ENCODE data around the gene KCNH2.

KCNH2 gene

GRCh38 chr7:150979713-150980390, 1.7 kb upstream of the KCNH2 start:
- H3K9me3 ChIP-seq (ENCODE audit: insufficient read depth, low read depth, low read length) = no peaks in the 10 kb centered on the region
- peaks cover 80% of the 10 kb centered on the region for H3K27me3 ChIP-seq (ENCODE audit: insufficient read depth, low read length)
- peak overlapping the region; percentile 81; the same call in 1 of the 2 replicates for H3K4me3 ChIP-seq (ENCODE audit: low read length)

GRCh38 chr7:150977382-150978125, 567 bp downstream of the KCNH2 start:
- H3K4me3 ChIP-seq (ENCODE audit: low read length) = peak overlapping the region; percentile 69
- no peak overlapping the region for H3K27ac ChIP-seq (ENCODE audit: low read length)
- peaks cover 68% of the 10 kb centered on the region for H3K27me3 ChIP-seq (ENCODE audit: insufficient read depth, low read length)
- peak overlapping the region; percentile 37; the same call in 1 of the 2 replicates for H3K9ac ChIP-seq (ENCODE audit: low read depth, low read length)
- no peaks in the 10 kb centered on the region for H3K36me3 ChIP-seq (ENCODE audit: insufficient read depth, low read depth, low read length)
- H3K4me1 ChIP-seq (ENCODE audit: insufficient read depth, low read length) = peaks cover 34% of the 10 kb centered on the region; the same call in 1 of the 2 replicates
- H3K9me3 ChIP-seq (ENCODE audit: insufficient read depth, low read depth, low read length) = no peaks in the 10 kb centered on the region

More at GRCh38 chr7:150979713-150980390, 1.7 kb upstream of the KCNH2 start:
- H3K4me1 ChIP-seq (ENCODE audit: insufficient read depth, low read length) = peaks cover 34% of the 10 kb centered on the region; the same call in 1 of the 2 replicates
- H3K9ac ChIP-seq (ENCODE audit: low read depth, low read length) = peak overlapping the region; percentile 48; the same call in 1 of the 2 replicates
- H3K27ac ChIP-seq (ENCODE audit: low read length) = no peak overlapping the region
- H3K36me3 ChIP-seq (ENCODE audit: insufficient read depth, low read depth, low read length) = no peaks in the 10 kb centered on the region

GRCh38 chr7:150976529-150977381, 1.4 kb downstream of the KCNH2 start:
- Histone ChIP-seq H3K27me3 (ENCODE audit: insufficient read depth, low read length) (peaks cover 60% of the 10 kb centered on the region), H3K36me3 (ENCODE audit: insufficient read depth, low read depth, low read length) (no peaks in the 10 kb centered on the region), H3K4me3 (ENCODE audit: low read length) (peak overlapping the region; percentile 69), H3K9me3 (ENCODE audit: insufficient read depth, low read depth, low read length) (no peaks in the 10 kb centered on the region), H3K4me1 (ENCODE audit: insufficient read depth, low read length) (peaks cover 34% of the 10 kb centered on the region; the same call in 1 of the 2 replicates), H3K9ac (ENCODE audit: low read depth, low read length) (peak overlapping the region; percentile 37; the same call in 1 of the 2 replicates), H3K27ac (ENCODE audit: low read length) (no peak overlapping the region)

GRCh38 chr7:150975536-150976319, 2.4 kb downstream of the KCNH2 start:
- H3K4me1 ChIP-seq (ENCODE audit: insufficient read depth, low read length) = peaks cover 31% of the 10 kb centered on the region; the same call in 1 of the 2 replicates
- peak overlapping the region; percentile 78; the same call in 1 of the 2 replicates for H3K4me3 ChIP-seq (ENCODE audit: low read length)
- H3K36me3 ChIP-seq (ENCODE audit: insufficient read depth, low read depth, low read length) = no peaks in the 10 kb centered on the region
- no peak overlapping the region for H3K27ac ChIP-seq (ENCODE audit: low read length)
- no peak overlapping the region; the same call in 1 of the 2 replicates for H3K9ac ChIP-seq (ENCODE audit: low read depth, low read length)
- no peaks in the 10 kb centered on the region for H3K9me3 ChIP-seq (ENCODE audit: insufficient read depth, low read depth, low read length)
- peaks cover 49% of the 10 kb centered on the region for H3K27me3 ChIP-seq (ENCODE audit: insufficient read depth, low read length)

- no peaks in the 10 kb centered on the region for H3K36me3 ChIP-seq (ENCODE audit: insufficient read depth, low read depth, low read length)
- H3K9me3 ChIP-seq (ENCODE audit: insufficient read depth, low read depth, low read length) = no peaks in the 10 kb centered on the region
- H3K4me3 ChIP-seq (ENCODE audit: low read length) = peak overlapping the region; percentile 78
- H3K9ac ChIP-seq (ENCODE audit: low read depth, low read length) = peak overlapping the region; percentile 41; the same call in 1 of the 2 replicates
- H3K27ac ChIP-seq (ENCODE audit: low read length) = no peak overlapping the region
- peaks cover 39% of the 10 kb centered on the region for H3K27me3 ChIP-seq (ENCODE audit: insufficient read depth, low read length)
- H3K4me1 ChIP-seq (ENCODE audit: insufficient read depth, low read length) = peaks cover 21% of the 10 kb centered on the region; the same call in 1 of the 2 replicates
Measured at GRCh38 chr7:150974468-150975391, 3.4 kb downstream of the KCNH2 start.

GRCh38 chr7:150973571-150974451, 4.3 kb downstream of the KCNH2 start:
- H3K9me3 ChIP-seq (ENCODE audit: insufficient read depth, low read depth, low read length) = no peaks in the 10 kb centered on the region
- H3K4me3 ChIP-seq (ENCODE audit: low read length) = peak overlapping the region; percentile 78; the same call in 1 of the 2 replicates
- peaks cover 34% of the 10 kb centered on the region for H3K27me3 ChIP-seq (ENCODE audit: insufficient read depth, low read length)
- no peak overlapping the region for H3K9ac ChIP-seq (ENCODE audit: low read depth, low read length)
- H3K36me3 ChIP-seq (ENCODE audit: insufficient read depth, low read depth, low read length) = no peaks in the 10 kb centered on the region
- no peak overlapping the region for H3K27ac ChIP-seq (ENCODE audit: low read length)
- peaks cover 17% of the 10 kb centered on the region; the same call in 1 of the 2 replicates for H3K4me1 ChIP-seq (ENCODE audit: insufficient read depth, low read length)

GRCh38 chr7:150972741-150973140, 5.4 kb downstream of the KCNH2 start:
- Histone ChIP-seq H3K4me1 (ENCODE audit: insufficient read depth, low read length) (peaks cover 17% of the 10 kb centered on the region; the same call in 1 of the 2 replicates), H3K9me3 (ENCODE audit: insufficient read depth, low read depth, low read length) (no peaks in the 10 kb centered on the region), H3K27me3 (ENCODE audit: insufficient read depth, low read length) (peaks cover 34% of the 10 kb centered on the region), H3K9ac (ENCODE audit: low read depth, low read length) (no peak overlapping the region), H3K4me3 (ENCODE audit: low read length) (no peak overlapping the region), H3K27ac (ENCODE audit: low read length) (no peak overlapping the region), H3K36me3 (ENCODE audit: insufficient read depth, low read depth, low read length) (no peaks in the 10 kb centered on the region)

- H3K27me3 ChIP-seq (ENCODE audit: insufficient read depth, low read length) = peaks cover 30% of the 10 kb centered on the region
- H3K27ac ChIP-seq (ENCODE audit: low read length) = no peak overlapping the region
- H3K4me3 ChIP-seq (ENCODE audit: low read length) = no peak overlapping the region
- no peak overlapping the region for H3K9ac ChIP-seq (ENCODE audit: low read depth, low read length)
- no peaks in the 10 kb centered on the region for H3K36me3 ChIP-seq (ENCODE audit: insufficient read depth, low read depth, low read length)
- H3K4me1 ChIP-seq (ENCODE audit: insufficient read depth, low read length) = peaks cover 15% of the 10 kb centered on the region; the same call in 1 of the 2 replicates
- H3K9me3 ChIP-seq (ENCODE audit: insufficient read depth, low read depth, low read length) = no peaks in the 10 kb centered on the region
Measured at GRCh38 chr7:150972023-150972468, 6.1 kb downstream of the KCNH2 start.

GRCh38 chr7:150971242-150972022, 6.7 kb downstream of the KCNH2 start:
- Histone ChIP-seq H3K4me1 (ENCODE audit: insufficient read depth, low read length) (peaks cover 11% of the 10 kb centered on the region; the same call in 1 of the 2 replicates), H3K27ac (ENCODE audit: low read length) (no peak overlapping the region), H3K9ac (ENCODE audit: low read depth, low read length) (no peak overlapping the region), H3K4me3 (ENCODE audit: low read length) (no peak overlapping the region), H3K9me3 (ENCODE audit: insufficient read depth, low read depth, low read length) (no peaks in the 10 kb centered on the region), H3K27me3 (ENCODE audit: insufficient read depth, low read length) (peaks cover 23% of the 10 kb centered on the region), H3K36me3 (ENCODE audit: insufficient read depth, low read depth, low read length) (no peaks in the 10 kb centered on the region)
